ENCODE data around the gene MAP3K4.

The MAP3K4 gene

DNA sequence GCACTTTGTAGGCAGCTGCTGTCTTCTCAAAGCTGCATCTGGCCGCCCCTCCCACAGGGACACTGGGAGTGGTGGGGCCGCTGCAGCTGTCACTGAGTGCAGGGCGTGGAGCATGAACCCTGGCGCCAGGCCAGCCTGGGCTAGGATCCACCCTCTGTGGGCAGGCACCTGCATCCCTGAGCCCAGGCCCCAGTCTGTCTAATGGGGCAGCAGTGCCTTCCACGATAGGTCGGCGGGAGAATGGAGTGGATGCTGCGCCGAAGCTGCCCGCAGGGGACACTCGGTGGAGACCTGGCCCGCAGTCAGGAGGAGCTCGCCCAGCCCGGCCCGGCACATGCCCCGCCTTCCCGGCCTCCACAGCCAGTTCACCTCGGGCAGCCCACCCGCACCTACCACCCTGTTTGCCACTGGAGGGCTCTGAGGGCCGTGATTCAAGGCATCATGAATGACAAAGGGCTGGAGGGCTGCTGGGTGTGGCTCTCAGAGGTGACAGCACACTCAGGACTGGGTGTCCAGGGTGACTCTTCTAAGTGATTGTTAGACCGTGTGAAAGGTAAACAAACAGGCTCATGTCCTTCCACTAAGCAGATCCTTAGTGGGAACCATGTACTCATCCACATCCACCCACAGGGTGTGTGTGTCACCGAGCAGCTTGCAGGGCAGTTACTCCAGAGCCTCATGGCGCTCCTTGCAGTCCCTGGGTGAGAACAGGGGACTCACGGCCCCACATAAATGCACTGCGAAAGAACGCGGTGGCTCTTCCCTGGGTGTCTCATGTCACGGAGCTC lies 148.4 kb downstream of the MAP3K4 start:
- peak in 2 of 56 donors; percentile 38 to 42 for DNase-seq

DNA sequence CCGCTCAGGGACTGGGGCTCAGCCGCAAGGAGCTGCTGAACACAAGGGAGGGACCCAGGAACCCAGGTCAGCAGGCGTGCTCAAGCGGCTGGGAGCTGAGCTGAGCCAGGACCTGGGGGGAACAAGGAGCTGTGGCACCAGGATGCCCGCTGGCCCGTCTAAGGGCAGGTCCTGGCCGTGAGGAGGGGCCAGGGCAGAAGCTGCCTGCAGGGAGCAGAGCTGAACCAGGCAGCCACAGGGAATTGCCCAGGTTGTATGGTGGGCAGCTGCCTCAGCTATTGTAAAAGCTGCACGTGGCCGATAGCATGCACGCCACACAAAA lies 148.9 kb downstream of the MAP3K4 start:
- DNase-seq, result no peak

DNA sequence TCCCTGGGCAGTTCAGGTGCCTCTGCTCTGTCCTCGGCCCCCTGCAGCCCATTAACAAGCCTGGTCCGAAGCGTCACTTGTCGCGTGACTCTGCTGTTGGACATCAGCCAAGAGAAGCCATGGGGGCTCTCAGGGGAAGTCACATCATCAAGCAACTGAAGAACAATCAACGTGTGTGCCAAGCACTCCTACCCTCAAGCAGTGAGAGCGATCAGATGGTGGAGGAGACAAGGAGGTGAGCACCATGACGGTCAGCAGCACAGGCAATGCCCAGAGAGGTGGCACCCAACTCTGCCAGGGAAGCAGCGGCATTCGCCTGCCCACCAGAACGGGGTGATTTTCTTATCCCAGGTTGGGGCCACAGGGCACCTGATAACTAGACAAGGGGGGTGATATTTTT lies 149.6 kb downstream of the MAP3K4 start:
- DNase-seq, result peak in 1 of 56 donors; percentile 50

DNA sequence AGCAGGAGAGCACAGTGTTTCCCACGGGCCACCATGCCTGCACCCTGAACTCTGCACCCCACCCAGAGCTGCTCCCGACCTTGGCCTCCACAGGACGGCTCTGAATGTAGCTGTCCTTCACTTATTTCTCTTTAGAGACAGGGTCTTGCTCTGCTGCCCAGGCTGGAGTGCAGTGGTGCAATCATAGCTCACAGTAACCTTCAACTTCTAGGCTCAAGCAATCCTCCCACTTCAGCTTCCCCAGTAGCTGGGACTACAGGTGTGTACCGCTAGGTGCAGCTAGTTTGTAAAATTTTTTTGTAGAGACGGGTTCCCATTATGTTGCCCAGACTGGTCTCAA lies 151.4 kb downstream of the MAP3K4 start:
- DNase-seq, result no peak

DNA sequence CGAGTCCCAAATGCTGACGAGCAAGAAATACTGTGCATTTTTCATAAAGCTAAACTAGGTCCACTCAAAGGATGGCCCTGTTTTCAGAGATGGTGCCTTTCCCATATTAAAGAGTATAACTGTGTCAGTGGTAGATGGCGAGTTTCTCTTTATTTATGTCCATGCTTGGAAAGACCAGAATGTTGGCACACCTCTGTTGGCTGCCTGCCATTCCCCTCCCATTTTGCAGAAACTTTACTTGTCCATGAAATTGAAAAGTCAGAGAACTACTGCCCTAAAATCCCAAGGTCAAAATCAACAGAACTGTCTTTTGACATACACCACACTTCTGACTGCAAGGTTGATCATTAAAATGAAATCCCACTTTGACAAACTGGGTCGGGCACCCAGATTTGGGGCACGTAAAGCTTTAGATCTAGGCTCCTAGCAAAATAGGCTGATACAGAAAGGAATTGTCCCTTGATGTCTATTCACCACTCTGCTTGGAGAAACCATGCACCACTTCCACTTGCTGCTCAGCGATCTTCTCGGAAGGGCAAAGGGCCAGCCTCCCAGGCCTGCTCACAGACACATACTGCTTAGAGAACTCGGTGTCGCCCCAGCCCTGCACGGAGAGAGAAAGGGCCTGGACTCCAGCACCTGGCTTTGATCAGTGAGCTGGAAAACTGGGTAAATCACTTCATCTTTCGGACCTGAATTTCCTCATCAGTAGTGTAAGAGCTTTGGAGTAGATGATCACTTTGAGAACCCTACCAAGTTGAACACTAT lies 152.3 kb downstream of the MAP3K4 start:
- DNase-seq, result no peak

DNA sequence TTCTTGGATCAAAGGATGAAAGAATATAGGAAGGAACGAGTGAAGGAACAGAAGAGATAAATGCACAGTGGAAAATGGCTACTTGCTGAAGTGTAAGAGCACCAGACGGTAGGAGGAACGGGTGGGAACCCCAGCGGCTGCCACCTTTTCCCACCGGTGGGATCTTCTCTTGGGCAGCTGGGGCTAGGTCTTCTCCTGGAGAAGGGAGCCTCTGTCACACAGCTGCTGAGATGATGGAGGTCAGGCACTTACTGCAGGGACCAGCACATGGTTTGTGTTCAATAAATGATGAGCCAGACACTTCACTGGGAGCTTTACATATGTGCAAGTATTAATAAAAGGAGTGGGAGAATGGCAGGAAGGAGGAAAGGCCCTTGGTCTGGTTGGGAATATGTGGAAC lies 158.6 kb downstream of the MAP3K4 start:
- DNase-seq, result no peak

DNA sequence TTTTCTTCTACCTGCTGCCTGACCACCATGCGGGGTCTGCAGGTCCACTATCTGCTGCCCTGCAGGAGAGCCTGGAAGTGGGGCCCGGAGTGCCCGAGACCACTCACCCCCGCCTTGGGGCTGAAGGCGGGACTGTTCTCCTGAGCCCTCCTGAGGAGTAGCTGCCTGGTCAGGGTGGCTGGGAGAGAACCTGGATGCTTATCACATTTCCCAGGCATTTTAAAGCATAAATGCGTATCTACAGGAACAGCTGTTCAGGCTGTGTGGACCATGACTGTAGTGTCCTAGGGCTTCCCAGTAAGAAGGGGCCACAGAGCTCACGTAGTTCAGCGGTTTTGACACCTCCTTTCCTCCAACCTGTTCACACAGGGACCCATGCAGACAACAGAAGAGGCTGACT lies 159.0 kb downstream of the MAP3K4 start:
- DNase-seq, result no peak

DNA sequence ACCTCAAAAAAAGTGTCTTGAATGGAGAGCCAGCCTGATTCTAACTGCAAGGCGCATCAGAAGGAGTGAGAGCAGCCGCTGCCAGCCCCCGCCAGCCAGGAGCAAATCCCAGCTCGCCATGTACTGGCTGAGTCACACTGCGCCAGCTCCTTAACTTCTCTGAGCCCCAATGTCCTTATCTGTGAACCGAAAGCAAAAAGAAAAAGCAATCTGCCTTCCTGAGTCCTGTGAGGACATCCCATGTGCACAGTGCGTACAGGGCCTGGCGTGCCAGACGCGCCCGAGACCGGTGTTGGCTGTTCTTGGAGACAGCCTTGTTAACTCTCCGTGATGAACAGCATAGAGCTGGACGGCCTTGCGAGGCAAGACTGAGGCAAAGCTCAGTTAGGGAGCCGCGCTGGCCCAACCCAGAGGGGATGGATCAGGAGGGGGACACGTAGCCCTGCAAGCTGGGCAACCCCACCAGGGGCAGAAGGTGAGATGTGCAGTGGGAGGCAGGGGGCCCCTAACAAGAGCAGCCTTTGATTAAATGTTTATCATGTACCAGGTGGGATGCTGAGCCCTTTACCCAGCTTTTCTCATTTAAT lies 159.6 kb downstream of the MAP3K4 start:
- no peak for DNase-seq

DNA sequence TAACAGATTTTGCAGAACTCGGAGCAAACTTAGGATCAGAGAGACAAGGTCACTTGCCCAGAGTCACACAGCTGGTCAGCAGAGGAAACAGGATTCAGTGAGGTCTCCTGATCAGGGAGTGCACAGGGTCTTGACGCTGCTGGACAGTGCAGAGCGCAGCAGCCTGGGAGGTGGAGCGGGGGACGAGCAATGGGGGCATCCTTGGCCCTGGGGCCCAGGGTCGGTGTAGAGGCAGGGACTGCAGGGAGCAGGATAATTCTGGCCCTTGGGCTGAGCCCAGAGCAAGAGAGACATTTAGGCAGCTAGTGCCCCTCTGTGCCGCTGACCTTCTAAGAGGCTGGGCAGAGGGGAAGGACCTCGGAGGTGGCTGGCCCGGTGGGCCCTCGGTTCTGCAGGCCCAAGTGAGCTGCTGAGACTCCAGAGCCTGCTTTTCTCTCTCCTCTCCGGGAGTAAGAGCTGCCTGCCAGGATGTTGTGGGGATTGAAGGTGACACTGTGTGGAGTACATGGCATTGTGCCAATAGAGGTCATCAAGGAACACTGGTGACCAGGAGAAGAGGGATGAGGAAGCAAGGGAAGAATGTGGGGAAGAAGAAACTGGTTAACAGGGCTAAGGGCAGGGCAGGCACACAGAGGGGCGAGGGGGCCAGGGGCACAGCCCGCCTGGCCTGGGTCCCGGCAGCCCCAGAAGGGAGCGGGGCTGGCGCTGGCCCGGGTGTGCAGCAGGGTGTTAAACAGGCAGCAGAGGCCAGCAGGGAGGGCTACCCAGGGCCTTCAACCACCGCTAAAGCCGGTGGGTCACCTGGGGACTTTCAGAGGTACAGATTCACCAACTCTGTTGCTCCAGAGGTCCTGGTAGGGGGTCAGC lies 160.3 kb downstream of the MAP3K4 start:
- no peak for DNase-seq

DNA sequence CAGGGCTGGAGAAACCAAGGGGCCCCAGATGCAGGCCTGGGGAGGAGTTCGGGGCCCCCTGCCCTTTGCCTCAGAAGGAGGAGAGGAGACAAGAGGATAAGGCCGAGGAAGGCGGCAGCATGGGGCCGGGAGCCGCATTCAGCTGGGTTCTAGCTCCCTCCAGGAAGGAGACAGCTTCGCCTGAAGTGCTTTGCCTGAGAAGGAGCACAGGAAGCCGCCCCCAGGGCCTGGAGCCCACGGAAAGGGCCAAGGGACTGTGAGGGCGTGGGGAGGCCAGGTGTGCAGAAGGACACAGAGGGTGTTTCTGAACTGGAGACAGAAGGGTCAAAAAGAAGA lies 160.9 kb downstream of the MAP3K4 start:
- DNase-seq, result no peak

DNA sequence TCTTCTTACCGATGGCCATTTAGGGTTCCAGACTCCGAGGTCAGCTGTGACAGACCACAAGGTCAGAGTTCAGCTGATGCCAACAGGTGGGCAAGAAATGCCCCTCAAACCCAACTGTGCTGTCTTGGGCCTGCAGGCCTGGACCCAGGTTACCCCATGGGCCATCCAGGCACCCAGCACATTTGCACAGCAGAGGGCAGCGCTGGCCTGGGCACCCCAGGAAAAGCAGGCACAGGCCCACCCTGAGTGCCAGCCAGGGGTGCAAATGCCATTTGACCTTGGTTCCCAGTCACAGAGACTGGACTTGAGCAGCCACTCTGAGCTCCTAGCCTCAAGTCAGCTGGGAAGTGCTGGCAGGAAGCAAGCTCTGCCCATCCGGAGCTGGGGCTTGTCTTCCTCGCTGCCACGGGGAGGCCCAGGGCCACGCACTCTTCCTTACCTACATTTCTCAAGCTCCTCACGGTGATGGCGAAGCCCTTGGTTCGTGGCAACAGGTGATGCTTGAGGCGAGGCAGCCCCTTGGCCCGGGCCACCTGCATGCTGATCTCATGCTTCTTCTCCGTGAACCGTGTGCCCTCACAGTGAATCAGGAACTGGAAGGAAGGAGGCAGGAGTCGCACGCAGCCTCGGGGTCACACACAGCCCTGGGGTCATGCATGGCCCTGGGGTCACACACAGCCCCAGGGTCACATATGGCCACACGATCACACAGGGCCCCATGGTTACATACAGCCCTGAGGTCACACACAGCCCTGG lies 161.5 kb downstream of the MAP3K4 start:
- DNase-seq, result peak in 2 of 56 donors; percentile 16 to 44

DNA sequence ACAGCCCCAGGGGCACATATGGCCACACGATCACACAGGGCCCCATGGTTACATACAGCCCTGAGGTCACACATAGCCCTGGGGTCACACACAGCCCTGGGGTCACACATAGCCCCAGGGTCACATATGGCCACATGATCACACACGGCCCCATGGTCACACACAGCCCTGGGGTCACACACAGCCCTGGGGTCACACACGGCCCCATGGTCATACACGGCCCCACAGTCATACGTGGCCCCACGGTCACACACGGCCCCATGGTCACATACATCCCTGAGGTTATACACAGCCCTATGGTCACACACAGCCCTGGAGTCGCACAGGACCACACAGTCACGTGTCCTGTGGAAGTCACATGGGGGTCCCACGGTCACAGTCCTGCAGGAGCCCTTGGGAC lies 162.2 kb downstream of the MAP3K4 start:
- DNase-seq, result no peak

DNA sequence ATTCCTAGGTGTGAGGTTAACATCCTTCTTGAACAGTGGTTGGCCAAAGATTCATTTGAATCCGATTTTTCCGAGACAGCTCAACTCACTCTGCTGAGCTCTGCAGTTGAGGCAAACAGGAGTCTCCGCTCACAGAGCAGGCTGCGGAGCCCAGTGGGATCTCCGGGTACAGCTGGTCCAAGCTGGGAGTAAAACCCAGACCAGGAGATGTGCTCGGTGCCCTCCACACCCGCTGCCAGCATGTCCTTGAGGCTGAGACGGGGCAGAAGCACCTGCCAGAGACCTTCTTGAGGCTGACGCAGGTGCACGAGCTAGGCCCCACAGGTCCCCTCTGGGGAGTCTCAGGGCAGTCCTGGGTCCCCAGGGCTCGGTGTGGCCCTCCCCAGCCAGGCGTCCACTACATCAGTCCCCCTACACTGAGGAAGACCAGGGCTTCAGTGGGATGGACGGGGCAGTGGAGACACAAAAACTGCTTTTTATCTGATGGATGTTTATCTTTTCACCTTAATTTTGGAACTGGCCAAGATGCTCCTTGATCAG lies 163.3 kb downstream of the MAP3K4 start:
- no peak for DNase-seq

DNA sequence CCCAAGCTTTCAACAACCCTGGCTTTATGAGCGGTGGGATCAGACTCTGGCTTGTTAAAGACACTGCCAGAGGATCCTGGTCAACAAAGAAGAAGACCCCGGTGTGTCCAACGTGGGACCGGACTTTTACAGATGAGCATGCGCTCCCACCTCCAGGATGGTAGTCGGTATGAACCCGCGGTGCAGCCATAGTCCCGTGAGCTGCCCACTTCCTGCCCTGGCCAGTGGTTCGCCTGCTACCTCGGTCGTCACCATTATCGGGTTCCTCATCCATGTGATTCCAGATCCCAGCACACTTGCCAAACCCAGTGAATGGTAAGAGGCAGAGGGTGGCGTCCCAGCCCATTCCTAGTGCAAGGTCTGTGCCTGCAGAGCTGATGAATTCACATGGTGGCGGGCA lies 169.6 kb downstream of the MAP3K4 start:
- no peak for DNase-seq

DNA sequence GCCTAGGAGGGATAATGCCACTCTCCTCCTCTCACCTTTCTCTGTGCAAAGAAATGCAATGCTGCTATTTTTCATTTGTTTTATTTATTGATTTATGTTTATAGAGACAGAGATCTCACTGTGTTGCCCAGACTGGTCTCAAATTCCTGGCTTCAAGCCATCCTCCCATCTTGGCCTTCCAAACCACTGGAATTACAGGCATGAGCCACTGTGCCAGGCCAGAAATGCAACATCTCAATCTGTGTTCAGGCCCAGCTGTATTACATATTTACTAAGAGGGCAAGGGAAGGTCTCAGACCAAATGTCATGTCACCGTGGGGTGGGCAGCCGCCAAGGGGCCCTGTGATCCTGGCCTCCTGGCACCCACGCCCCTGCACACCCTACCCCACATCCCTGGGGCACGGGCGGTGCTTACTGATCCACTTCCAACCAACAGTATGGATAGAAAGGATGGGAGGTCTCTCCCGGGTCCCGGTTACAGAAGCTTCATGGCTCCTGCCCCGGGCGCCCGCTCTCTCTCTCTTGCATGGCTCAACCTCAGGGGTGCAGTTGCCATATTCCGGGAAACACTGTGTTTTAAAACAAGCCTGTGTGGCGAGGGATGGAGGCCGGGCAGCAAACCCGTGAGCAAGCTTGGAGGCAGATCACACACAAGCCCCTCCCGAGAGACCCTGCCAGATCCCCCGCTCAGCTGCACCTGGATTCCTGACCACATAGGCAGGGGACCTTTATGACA lies 170.5 kb downstream of the MAP3K4 start:
- DNase-seq, result no peak

DNA sequence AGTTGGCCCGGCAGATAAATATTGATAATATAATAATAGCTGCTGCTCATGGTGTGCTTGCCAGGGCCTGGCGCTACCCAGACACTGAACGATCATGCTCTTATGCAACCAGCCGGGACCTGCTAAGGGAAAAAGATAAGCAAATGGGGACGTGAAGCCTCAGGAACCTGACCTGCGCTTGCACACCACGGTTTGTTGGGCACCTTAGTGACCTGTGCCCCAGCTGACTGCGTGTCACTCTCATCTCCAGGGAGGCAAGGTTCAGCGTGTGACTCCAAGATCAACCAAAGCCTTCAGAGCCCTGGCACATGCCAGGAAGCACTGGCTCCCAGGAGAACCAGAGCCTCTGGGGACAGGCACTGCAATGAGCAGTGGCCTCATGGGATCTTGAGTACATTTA lies 171.2 kb downstream of the MAP3K4 start:
- DNase-seq, result peak in 1 of 56 donors; percentile 12

DNA sequence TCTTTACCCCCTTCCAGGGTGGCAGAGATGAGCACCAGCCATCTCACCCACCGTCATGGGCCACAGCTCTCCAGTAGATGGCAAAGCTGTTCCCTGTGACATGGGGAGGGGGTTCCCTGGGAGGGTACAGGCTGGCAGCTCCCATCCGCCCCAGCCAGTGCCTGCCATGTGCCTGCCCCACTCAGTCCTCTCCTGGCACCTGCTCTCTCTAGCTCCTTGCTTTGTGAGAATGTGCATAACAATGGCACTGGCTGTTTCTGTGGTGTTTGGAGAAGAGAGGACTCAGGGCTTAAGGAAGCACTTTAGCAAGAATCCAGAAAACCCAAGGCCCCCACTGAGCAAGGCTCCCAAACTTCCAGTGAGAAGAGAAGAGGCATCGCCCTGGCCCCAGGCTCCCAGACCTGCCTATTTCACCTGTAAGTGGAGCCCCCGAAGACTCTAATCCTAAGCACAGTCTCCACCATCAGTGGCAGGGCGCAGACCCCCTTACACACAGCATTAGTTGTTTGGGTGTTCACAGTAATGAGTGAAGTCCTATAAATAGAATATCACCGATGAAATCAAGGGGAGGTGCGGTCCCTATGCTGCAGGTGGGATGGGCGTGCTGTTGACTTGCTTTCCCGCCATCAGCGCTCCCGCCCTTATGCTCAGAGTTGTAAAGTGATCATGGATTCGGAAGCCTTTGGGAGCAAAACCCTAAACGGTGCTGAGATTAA lies 172.1 kb downstream of the MAP3K4 start:
- DNase-seq, result no peak

DNA sequence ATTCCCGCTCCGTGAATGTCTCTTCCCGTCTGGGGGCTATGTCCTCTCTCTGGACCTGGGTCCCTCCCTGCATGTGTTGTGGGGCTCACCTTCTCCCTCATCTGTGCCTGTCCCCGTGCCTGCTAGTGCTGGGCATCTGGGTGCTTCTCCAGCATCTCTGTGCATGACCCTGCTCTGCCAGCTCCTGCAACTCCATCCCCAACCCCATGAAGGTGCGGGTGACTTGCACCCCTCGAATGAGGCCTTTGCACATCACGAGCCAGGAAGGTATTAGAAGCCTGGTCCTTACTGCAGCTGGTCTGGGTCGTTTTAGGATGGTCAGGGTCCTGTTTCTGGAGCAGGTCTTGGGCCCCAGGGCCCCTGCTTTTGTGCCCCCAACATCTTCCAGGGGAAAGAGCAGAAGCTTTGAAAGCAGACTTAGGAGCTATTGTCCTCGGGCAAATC lies 172.6 kb downstream of the MAP3K4 start:
- DNase-seq, result no peak

DNA sequence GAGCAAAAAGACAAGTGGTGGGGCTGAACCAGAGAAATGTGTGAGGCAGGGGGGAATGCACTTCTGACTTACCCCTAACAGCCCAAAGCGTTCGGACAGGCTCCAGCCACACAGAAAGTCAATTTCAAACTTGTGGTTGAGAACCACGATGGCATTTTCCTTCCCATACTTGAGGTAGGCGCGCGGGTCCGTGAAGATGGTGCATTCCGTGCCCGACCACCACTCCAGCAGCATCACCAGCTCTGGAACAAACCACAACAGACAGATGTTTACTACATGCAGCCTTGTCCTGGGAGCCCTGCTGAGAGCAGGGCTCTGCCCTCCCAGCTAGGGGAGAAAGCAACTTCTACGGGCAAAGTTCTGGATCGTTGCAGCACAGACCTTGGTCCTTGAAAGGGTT lies 174.6 kb downstream of the MAP3K4 start:
- no peak for DNase-seq

All from amygdala (tissue), 56 donors.